ENCODE measurements around the gene SEC63. TPM values are rescaled to one million over a fixed set of nuclear protein-coding genes. Genes with fewer than 3 reads are reported as not detected.
A peak's percentile ranks its signal among the peaks of the same experiment; 100 is the strongest.

SEC63 gene
- total RNA-seq, 1 donor from 2014 or later, result 25.3 TPM

GRCh38 chr6:107822176-107823046 is 135.6 kb downstream of the SEC63 start:
- Histone ChIP-seq H3K27me3 (no peaks in the 10 kb centered on the region), H3K27ac (peak overlapping the region; percentile 5), H3K9me3 (no peaks in the 10 kb centered on the region), H3K36me3 (no peaks in the 10 kb centered on the region), H3K4me3 (no peak overlapping the region), H3K4me1 (peaks cover 19% of the 10 kb centered on the region)
- TF ChIP-seq POLR2AphosphoS5 (IDR thresholded peaks at IDR 0.05; ENCODE audit: insufficient read depth in 1 of 2, low read depth in 1 of 2), result no peak
- TF ChIP-seq CTCF (IDR thresholded peaks at IDR 0.05), result no peak
- no peak for TF ChIP-seq POLR2A (IDR thresholded peaks at IDR 0.05)
- intact Hi-C loops (cut with DNase I), result no loop called here
- no peak for DNase-seq (ENCODE audit: extremely low spot score in 2 of 2)

- H3K9me3 ChIP-seq, result no peaks in the 10 kb centered on the region
- no peak overlapping the region for H3K27ac ChIP-seq
- TF ChIP-seq POLR2AphosphoS5 (IDR thresholded peaks at IDR 0.05; ENCODE audit: insufficient read depth in 1 of 2, low read depth in 1 of 2) (no peak), CTCF (IDR thresholded peaks at IDR 0.05) (no peak), POLR2A (IDR thresholded peaks at IDR 0.05) (no peak)
- peaks cover 19% of the 10 kb centered on the region for H3K4me1 ChIP-seq
- no peaks in the 10 kb centered on the region for H3K36me3 ChIP-seq
- H3K27me3 ChIP-seq, result no peaks in the 10 kb centered on the region
- H3K4me3 ChIP-seq, result no peak overlapping the region
- intact Hi-C loops (cut with DNase I), result no loop called here
- DNase-seq (ENCODE audit: extremely low spot score in 2 of 2), result no peak
Measured at GRCh38 chr6:107821591-107821990, 136.4 kb downstream of the SEC63 start.

- H3K4me1 ChIP-seq, result peaks cover 19% of the 10 kb centered on the region
- DNase-seq (ENCODE audit: extremely low spot score in 2 of 2), result no peak
- intact Hi-C loops (cut with DNase I), result no loop called here
- H3K27ac ChIP-seq, result no peak overlapping the region
- H3K36me3 ChIP-seq, result no peaks in the 10 kb centered on the region
- TF ChIP-seq POLR2A (IDR thresholded peaks at IDR 0.05) (no peak), CTCF (IDR thresholded peaks at IDR 0.05) (no peak), POLR2AphosphoS5 (IDR thresholded peaks at IDR 0.05; ENCODE audit: insufficient read depth in 1 of 2, low read depth in 1 of 2) (no peak)
- peak overlapping the region in 1 of 2 donors; percentile 21 for H3K4me3 ChIP-seq
- H3K9me3 ChIP-seq, result no peaks in the 10 kb centered on the region
- no peaks in the 10 kb centered on the region for H3K27me3 ChIP-seq
Measured at GRCh38 chr6:107820338-107821261, 137.4 kb downstream of the SEC63 start.

GRCh38 chr6:107819964-107820337 is 138.1 kb downstream of the SEC63 start:
- DNase-seq (ENCODE audit: extremely low spot score in 2 of 2), result no peak
- intact Hi-C loops (cut with DNase I), result no loop called here
- H3K9me3 ChIP-seq, result no peaks in the 10 kb centered on the region
- H3K4me3 ChIP-seq, result peak overlapping the region in 1 of 2 donors; percentile 21
- no peak overlapping the region for H3K27ac ChIP-seq
- H3K36me3 ChIP-seq, result no peaks in the 10 kb centered on the region
- TF ChIP-seq CTCF (IDR thresholded peaks at IDR 0.05) (no peak), POLR2A (IDR thresholded peaks at IDR 0.05) (no peak), POLR2AphosphoS5 (IDR thresholded peaks at IDR 0.05; ENCODE audit: insufficient read depth in 1 of 2, low read depth in 1 of 2) (no peak)
- no peaks in the 10 kb centered on the region for H3K27me3 ChIP-seq
- peaks cover 19% of the 10 kb centered on the region for H3K4me1 ChIP-seq

Data from vagina (tissue), 2 donors.